ENCODE data around the gene POLR3B. TPM values are rescaled to one million over a fixed set of nuclear protein-coding genes. Genes with fewer than 3 reads are reported as not detected.

Gene POLR3B
- total and polyA plus RNA-seq, 4 donors: 5.4 to 12.2 (median 7.0) TPM

DNA sequence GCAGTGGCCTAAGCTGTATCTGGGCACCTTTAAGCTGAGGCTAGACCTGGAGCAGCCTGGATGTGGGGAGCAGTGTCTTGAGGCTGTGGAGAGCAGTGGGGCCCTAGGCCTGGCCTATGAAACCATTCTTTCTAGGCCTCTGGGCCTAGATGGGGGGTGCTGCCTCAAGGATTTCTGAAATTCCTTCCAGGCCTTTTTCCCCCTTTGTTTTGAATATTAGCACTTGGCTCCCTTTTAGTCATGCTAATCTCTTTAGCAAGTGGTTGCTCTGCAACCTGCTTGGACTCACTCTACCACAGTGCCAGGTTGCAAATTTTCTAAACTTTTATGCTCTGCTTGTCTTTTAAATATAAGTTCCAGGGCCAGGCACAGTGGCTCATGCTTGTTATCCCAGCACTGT is 183.7 kb downstream of the POLR3B start:
- Histone ChIP-seq H3K4me3 (ENCODE audit: low read depth in 1 of 3, low read length in 3 of 3) (no peak overlapping the region), H3K9me3 (ENCODE audit: control insufficient read depth in 4 of 4, low read length in 3 of 4) (peaks cover 0 to 2% (median under 1%) of the 10 kb centered on the region in 4 donors), H3K9ac (ENCODE audit: low read depth in 1 of 2, low read length in 2 of 2) (no peak overlapping the region), H3K4me1 (ENCODE audit: control insufficient read depth in 4 of 4, insufficient read depth in 4 of 4, low read length in 3 of 4) (no peaks in the 10 kb centered on the region), H3K36me3 (ENCODE audit: control insufficient read depth in 4 of 4, insufficient read depth in 3 of 4, low read depth in 1 of 4, low read length in 3 of 4) (no peaks in the 10 kb centered on the region), H3K27ac (ENCODE audit: low read depth in 1 of 2, low read length in 2 of 2) (no peak overlapping the region), H3K27me3 (ENCODE audit: control insufficient read depth in 4 of 4, insufficient read depth in 4 of 4, low read length in 3 of 4) (no peaks in the 10 kb centered on the region)
- TF ChIP-seq HNF4A (conservative IDR thresholded peaks at IDR 0.05) (no peak), NR2F2 (IDR thresholded peaks at IDR 0.05) (no peak), HNF4G (IDR thresholded peaks at IDR 0.05) (no peak), YY1 (IDR thresholded peaks at IDR 0.05) (no peak), JUND (IDR thresholded peaks at IDR 0.05) (no peak), RXRA (IDR thresholded peaks at IDR 0.05) (no peak), EGR1 (IDR thresholded peaks at IDR 0.05; ENCODE audit: low read depth in 2 of 2) (no peak), GABPA (IDR thresholded peaks at IDR 0.05 in 1 of 2, conservative IDR thresholded peaks at IDR 0.05 in 1 of 2) (no peak), FOXA2 (IDR thresholded peaks at IDR 0.05) (no peak), TAF1 (conservative IDR thresholded peaks at IDR 0.05) (no peak)
- TF ChIP-seq, protein P1, sequence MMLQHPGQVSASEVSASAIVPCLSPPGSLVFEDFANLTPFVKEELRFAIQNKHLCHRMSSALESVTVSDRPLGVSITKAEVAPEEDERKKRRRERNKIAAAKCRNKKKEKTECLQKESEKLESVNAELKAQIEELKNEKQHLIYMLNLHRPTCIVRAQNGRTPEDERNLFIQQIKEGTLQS (IDR thresholded peaks at IDR 0.05): no peak
- TF ChIP-seq, protein P2, sequence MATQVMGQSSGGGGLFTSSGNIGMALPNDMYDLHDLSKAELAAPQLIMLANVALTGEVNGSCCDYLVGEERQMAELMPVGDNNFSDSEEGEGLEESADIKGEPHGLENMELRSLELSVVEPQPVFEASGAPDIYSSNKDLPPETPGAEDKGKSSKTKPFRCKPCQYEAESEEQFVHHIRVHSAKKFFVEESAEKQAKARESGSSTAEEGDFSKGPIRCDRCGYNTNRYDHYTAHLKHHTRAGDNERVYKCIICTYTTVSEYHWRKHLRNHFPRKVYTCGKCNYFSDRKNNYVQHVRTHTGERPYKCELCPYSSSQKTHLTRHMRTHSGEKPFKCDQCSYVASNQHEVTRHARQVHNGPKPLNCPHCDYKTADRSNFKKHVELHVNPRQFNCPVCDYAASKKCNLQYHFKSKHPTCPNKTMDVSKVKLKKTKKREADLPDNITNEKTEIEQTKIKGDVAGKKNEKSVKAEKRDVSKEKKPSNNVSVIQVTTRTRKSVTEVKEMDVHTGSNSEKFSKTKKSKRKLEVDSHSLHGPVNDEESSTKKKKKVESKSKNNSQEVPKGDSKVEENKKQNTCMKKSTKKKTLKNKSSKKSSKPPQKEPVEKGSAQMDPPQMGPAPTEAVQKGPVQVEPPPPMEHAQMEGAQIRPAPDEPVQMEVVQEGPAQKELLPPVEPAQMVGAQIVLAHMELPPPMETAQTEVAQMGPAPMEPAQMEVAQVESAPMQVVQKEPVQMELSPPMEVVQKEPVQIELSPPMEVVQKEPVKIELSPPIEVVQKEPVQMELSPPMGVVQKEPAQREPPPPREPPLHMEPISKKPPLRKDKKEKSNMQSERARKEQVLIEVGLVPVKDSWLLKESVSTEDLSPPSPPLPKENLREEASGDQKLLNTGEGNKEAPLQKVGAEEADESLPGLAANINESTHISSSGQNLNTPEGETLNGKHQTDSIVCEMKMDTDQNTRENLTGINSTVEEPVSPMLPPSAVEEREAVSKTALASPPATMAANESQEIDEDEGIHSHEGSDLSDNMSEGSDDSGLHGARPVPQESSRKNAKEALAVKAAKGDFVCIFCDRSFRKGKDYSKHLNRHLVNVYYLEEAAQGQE (IDR thresholded peaks at IDR 0.05): no peak
- TF ChIP-seq, protein P3, sequence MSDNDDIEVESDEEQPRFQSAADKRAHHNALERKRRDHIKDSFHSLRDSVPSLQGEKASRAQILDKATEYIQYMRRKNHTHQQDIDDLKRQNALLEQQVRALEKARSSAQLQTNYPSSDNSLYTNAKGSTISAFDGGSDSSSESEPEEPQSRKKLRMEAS (IDR thresholded peaks at IDR 0.05): no peak
- TF ChIP-seq, protein P4, sequence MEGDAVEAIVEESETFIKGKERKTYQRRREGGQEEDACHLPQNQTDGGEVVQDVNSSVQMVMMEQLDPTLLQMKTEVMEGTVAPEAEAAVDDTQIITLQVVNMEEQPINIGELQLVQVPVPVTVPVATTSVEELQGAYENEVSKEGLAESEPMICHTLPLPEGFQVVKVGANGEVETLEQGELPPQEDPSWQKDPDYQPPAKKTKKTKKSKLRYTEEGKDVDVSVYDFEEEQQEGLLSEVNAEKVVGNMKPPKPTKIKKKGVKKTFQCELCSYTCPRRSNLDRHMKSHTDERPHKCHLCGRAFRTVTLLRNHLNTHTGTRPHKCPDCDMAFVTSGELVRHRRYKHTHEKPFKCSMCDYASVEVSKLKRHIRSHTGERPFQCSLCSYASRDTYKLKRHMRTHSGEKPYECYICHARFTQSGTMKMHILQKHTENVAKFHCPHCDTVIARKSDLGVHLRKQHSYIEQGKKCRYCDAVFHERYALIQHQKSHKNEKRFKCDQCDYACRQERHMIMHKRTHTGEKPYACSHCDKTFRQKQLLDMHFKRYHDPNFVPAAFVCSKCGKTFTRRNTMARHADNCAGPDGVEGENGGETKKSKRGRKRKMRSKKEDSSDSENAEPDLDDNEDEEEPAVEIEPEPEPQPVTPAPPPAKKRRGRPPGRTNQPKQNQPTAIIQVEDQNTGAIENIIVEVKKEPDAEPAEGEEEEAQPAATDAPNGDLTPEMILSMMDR (IDR thresholded peaks at IDR 0.05; ENCODE audit: low read depth, low read length, missing input control): no peak
- no peak for DNase-seq (ENCODE audit: low spot score)

DNA sequence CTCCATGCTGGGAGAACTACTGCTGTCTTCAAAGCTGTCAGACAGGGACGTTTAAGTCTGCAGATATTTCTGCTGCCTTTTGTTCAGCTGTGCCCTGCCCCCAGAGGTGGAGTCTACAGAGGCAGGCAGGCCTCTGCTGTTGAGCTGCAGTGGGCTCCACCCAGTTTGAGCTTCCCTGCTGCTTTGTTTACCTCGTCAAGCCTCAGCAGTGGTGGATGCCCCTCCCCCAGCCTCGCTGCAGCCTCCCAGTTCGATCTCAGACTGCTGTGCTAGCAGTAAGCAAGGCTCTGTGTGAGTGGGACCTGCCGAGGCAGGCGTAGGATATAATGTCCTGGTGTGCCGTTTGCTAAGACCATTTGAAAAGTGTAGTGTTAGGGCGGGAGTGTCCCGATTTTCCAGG is 193.9 kb downstream of the POLR3B start:
- no peaks in the 10 kb centered on the region for H3K27me3 ChIP-seq (ENCODE audit: control insufficient read depth in 4 of 4, insufficient read depth in 4 of 4, low read length in 3 of 4)
- H3K4me1 ChIP-seq (ENCODE audit: control insufficient read depth in 4 of 4, insufficient read depth in 4 of 4, low read length in 3 of 4): no peaks in the 10 kb centered on the region
- no peak for DNase-seq (ENCODE audit: low spot score)
- H3K9ac ChIP-seq (ENCODE audit: low read depth in 1 of 2, low read length in 2 of 2): no peak overlapping the region
- H3K9me3 ChIP-seq (ENCODE audit: control insufficient read depth in 4 of 4, low read length in 3 of 4): peaks cover 0 to 4% (median 1%) of the 10 kb centered on the region in 4 donors
- no peak overlapping the region for H3K4me3 ChIP-seq (ENCODE audit: low read depth in 1 of 3, low read length in 3 of 3)
- no peak overlapping the region for H3K27ac ChIP-seq (ENCODE audit: low read depth in 1 of 2, low read length in 2 of 2)
- 82% methylated on average over 9 of the region's 9 CpGs for WGBS
- H3K36me3 ChIP-seq (ENCODE audit: control insufficient read depth in 4 of 4, insufficient read depth in 3 of 4, low read depth in 1 of 4, low read length in 3 of 4): no peaks in the 10 kb centered on the region
- no peak for TF ChIP-seq FOXA1 (IDR thresholded peaks at IDR 0.05)
- no peak for TF ChIP-seq EGR1 (IDR thresholded peaks at IDR 0.05; ENCODE audit: low read depth in 2 of 2)
- TF ChIP-seq RAD21 (IDR thresholded peaks at IDR 0.05): no peak
- no peak for TF ChIP-seq FOXA2 (IDR thresholded peaks at IDR 0.05)
- TF ChIP-seq, protein P1 (IDR thresholded peaks at IDR 0.05): no peak
- TF ChIP-seq, protein P3 (IDR thresholded peaks at IDR 0.05): no peak
- TF ChIP-seq GABPA (IDR thresholded peaks at IDR 0.05 in 1 of 2, conservative IDR thresholded peaks at IDR 0.05 in 1 of 2): no peak
- TF ChIP-seq, protein P2 (IDR thresholded peaks at IDR 0.05): no peak
- TF ChIP-seq RXRA (IDR thresholded peaks at IDR 0.05): no peak
- TF ChIP-seq NR2F2 (IDR thresholded peaks at IDR 0.05): no peak
- TF ChIP-seq SP1 (IDR thresholded peaks at IDR 0.05): no peak
- no peak for TF ChIP-seq YY1 (IDR thresholded peaks at IDR 0.05)
- no peak for TF ChIP-seq JUND (IDR thresholded peaks at IDR 0.05)
- TF ChIP-seq, protein P5, sequence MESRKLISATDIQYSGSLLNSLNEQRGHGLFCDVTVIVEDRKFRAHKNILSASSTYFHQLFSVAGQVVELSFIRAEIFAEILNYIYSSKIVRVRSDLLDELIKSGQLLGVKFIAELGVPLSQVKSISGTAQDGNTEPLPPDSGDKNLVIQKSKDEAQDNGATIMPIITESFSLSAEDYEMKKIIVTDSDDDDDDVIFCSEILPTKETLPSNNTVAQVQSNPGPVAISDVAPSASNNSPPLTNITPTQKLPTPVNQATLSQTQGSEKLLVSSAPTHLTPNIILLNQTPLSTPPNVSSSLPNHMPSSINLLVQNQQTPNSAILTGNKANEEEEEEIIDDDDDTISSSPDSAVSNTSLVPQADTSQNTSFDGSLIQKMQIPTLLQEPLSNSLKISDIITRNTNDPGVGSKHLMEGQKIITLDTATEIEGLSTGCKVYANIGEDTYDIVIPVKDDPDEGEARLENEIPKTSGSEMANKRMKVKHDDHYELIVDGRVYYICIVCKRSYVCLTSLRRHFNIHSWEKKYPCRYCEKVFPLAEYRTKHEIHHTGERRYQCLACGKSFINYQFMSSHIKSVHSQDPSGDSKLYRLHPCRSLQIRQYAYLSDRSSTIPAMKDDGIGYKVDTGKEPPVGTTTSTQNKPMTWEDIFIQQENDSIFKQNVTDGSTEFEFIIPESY (IDR thresholded peaks at IDR 0.05): no peak
- TF ChIP-seq TAF1 (conservative IDR thresholded peaks at IDR 0.05): no peak
- TF ChIP-seq HNF4A (conservative IDR thresholded peaks at IDR 0.05): no peak
- TF ChIP-seq HNF4G (IDR thresholded peaks at IDR 0.05): no peak

Data from liver (tissue), 9 donors.